Measurements from ENCODE around the gene HELT.

Gene HELT

GRCh38 chr4:185062606-185063005 is 44.3 kb downstream of the HELT start:
- Histone ChIP-seq H3K4me3 (ENCODE audit: low read depth in 1 of 2, low read length in 2 of 2) (no peak overlapping the region), H4K20me1 (ENCODE audit: insufficient read depth, low read length) (no peaks in the 10 kb centered on the region), H3K27me3 (ENCODE audit: insufficient read depth, low read length, poor library complexity) (no peaks in the 10 kb centered on the region), H3K36me3 (ENCODE audit: insufficient read depth, low read length) (no peaks in the 10 kb centered on the region), H3K79me2 (ENCODE audit: insufficient read depth, low read length) (no peaks in the 10 kb centered on the region), H3K9me3 (ENCODE audit: insufficient read depth, low read length, severe bottlenecking) (no peaks in the 10 kb centered on the region), H3K9ac (ENCODE audit: low read depth, low read length) (no peak overlapping the region), H3K4me2 (ENCODE audit: insufficient read depth, low read length) (no peak overlapping the region), H3K4me1 (ENCODE audit: insufficient read depth, low read length) (no peaks in the 10 kb centered on the region), H2AFZ (ENCODE audit: low read depth, low read length) (no peak overlapping the region), H3K27ac (ENCODE audit: low read length) (no peak overlapping the region)
- no peak for TF ChIP-seq EZH2 (IDR thresholded peaks at IDR 0.05; ENCODE audit: borderline replicate concordance, low read depth, low read length, severe bottlenecking)
- TF ChIP-seq CTCF (IDR thresholded peaks at IDR 0.05; ENCODE audit: borderline replicate concordance, extremely low read depth, low read length, poor library complexity, severe bottlenecking), result no peak
- ATAC-seq (ENCODE audit: insufficient read depth, low read depth), result no peak
- no peak for DNase-seq

- Histone ChIP-seq H3K9me3 (ENCODE audit: insufficient read depth, low read length, severe bottlenecking) (no peaks in the 10 kb centered on the region), H3K4me2 (ENCODE audit: insufficient read depth, low read length) (no peak overlapping the region), H2AFZ (ENCODE audit: low read depth, low read length) (no peak overlapping the region), H3K79me2 (ENCODE audit: insufficient read depth, low read length) (no peaks in the 10 kb centered on the region), H3K9ac (ENCODE audit: low read depth, low read length) (no peak overlapping the region), H3K27me3 (ENCODE audit: insufficient read depth, low read length, poor library complexity) (peaks cover 2% of the 10 kb centered on the region), H3K4me3 (ENCODE audit: low read depth in 1 of 2, low read length in 2 of 2) (no peak overlapping the region), H3K4me1 (ENCODE audit: insufficient read depth, low read length) (no peaks in the 10 kb centered on the region), H4K20me1 (ENCODE audit: insufficient read depth, low read length) (no peaks in the 10 kb centered on the region), H3K27ac (ENCODE audit: low read length) (no peak overlapping the region), H3K36me3 (ENCODE audit: insufficient read depth, low read length) (no peaks in the 10 kb centered on the region)
- DNase-seq (no peak), ATAC-seq (ENCODE audit: insufficient read depth, low read depth) (no peak)
- TF ChIP-seq CTCF (IDR thresholded peaks at IDR 0.05; ENCODE audit: borderline replicate concordance, extremely low read depth, low read length, poor library complexity, severe bottlenecking), result no peak
- no peak for TF ChIP-seq EZH2 (IDR thresholded peaks at IDR 0.05; ENCODE audit: borderline replicate concordance, low read depth, low read length, severe bottlenecking)
These were observed 47.9 kb downstream of the HELT start for GRCh38 chr4:185066179-185066578.

GRCh38 chr4:185068837-185069236 is 50.5 kb downstream of the HELT start:
- ATAC-seq (ENCODE audit: insufficient read depth, low read depth), result no peak
- H3K79me2 ChIP-seq (ENCODE audit: insufficient read depth, low read length), result no peaks in the 10 kb centered on the region
- peaks cover 2% of the 10 kb centered on the region for H3K27me3 ChIP-seq (ENCODE audit: insufficient read depth, low read length, poor library complexity)
- H3K9ac ChIP-seq (ENCODE audit: low read depth, low read length), result no peak overlapping the region
- H3K4me1 ChIP-seq (ENCODE audit: insufficient read depth, low read length), result no peaks in the 10 kb centered on the region
- no peak overlapping the region for H3K4me3 ChIP-seq (ENCODE audit: low read depth in 1 of 2, low read length in 2 of 2)
- TF ChIP-seq EZH2 (IDR thresholded peaks at IDR 0.05; ENCODE audit: borderline replicate concordance, low read depth, low read length, severe bottlenecking), result no peak
- TF ChIP-seq CTCF (IDR thresholded peaks at IDR 0.05; ENCODE audit: borderline replicate concordance, extremely low read depth, low read length, poor library complexity, severe bottlenecking), result no peak
- no peak overlapping the region for H2AFZ ChIP-seq (ENCODE audit: low read depth, low read length)
- no peaks in the 10 kb centered on the region for H3K36me3 ChIP-seq (ENCODE audit: insufficient read depth, low read length)
- no peak overlapping the region for H3K27ac ChIP-seq (ENCODE audit: low read length)
- H3K4me2 ChIP-seq (ENCODE audit: insufficient read depth, low read length), result no peak overlapping the region
- H3K9me3 ChIP-seq (ENCODE audit: insufficient read depth, low read length, severe bottlenecking), result no peaks in the 10 kb centered on the region
- no peak for DNase-seq
- no peaks in the 10 kb centered on the region for H4K20me1 ChIP-seq (ENCODE audit: insufficient read depth, low read length)

All from DND-41 (cell line).